GM23338 (cell line): Measurements from ENCODE around the gene KCNJ13.

Experiments
- CTCF ChIP-seq, 2 experiments: fragments of 200-600 bp in 1 of 2; sonication (generic) in 1 of 2; conservative IDR thresholded peaks; 2 replicates each; pipeline versions ENCODE4 v1.5.1 to v1.6.1; 2016 to 2017; ENCODE audit warnings: antibody characterized with exemption in 2 of 2, low read depth in 2 of 2, mild to moderate bottlenecking in 2 of 2, moderate library complexity in 1 of 2
- ETS1 ChIP-seq: IDR thresholded peaks from 2 replicates; pipeline ENCODE4 v1.6.1; 2016; ENCODE audit warnings: antibody characterized with exemption
- EZH2 ChIP-seq: fragments of 200-600 bp; sonication (generic); IDR thresholded peaks from one replicate; pipeline ENCODE4 v1.8.0; 2017; ENCODE audit warnings: antibody characterized with exemption, mild to moderate bottlenecking, low read depth; ENCODE audit not compliant: unreplicated experiment
- EZH2phosphoT487 ChIP-seq: fragments of 200-600 bp; sonication (generic); IDR thresholded peaks from one replicate; pipeline ENCODE4 v1.8.1; 2018; ENCODE audit warnings: antibody characterized with exemption; ENCODE audit not compliant: unreplicated experiment
- JUNB ChIP-seq: IDR thresholded peaks from one replicate; pipeline ENCODE4 v1.6.1; 2016; ENCODE audit warnings: antibody characterized with exemption; ENCODE audit not compliant: unreplicated experiment
- NANOG ChIP-seq: IDR thresholded peaks from 2 replicates; pipeline ENCODE4 v1.6.1; 2016; ENCODE audit warnings: antibody characterized with exemption, borderline replicate concordance
- POLR2AphosphoS5 ChIP-seq: IDR thresholded peaks from 2 replicates; pipeline ENCODE4 v1.6.1; 2016; ENCODE audit warnings: antibody characterized with exemption, low read depth
- REST ChIP-seq: IDR thresholded peaks from one replicate; pipeline ENCODE4 v1.6.1; 2018; ENCODE audit warnings: antibody characterized with exemption; ENCODE audit not compliant: unreplicated experiment
- STAT1 ChIP-seq: IDR thresholded peaks from one replicate; pipeline ENCODE4 v1.6.1; 2016; ENCODE audit warnings: antibody characterized with exemption; ENCODE audit not compliant: unreplicated experiment
- ZNF114 ChIP-seq: fragments of 250-450 bp; sonication (Bioruptor Pico); IDR thresholded peaks from 2 replicates; pipeline ENCODE4 v1.5.0; 2020; ENCODE audit warnings: mild to moderate bottlenecking, moderate library complexity
- ZNF331 ChIP-seq: fragments of 250-450 bp; sonication (Bioruptor Pico); IDR thresholded peaks from 2 replicates; pipeline ENCODE4 v1.5.0; 2020; ENCODE audit warnings: low read depth, mild to moderate bottlenecking, moderate library complexity

GRCh38 chr2:232741294-232741693 is 35.1 kb downstream of the KCNJ13 start:
- TF ChIP-seq CTCF (conservative IDR thresholded peaks at IDR 0.05; ENCODE audit: low read depth in 2 of 2) (no peak), POLR2AphosphoS5 (no peak), ETS1 (no peak), EZH2 (no peak), REST (no peak), JUNB (no peak), EZH2phosphoT487 (no peak), ZNF114 (no peak), ZNF331 (CRISPR knock-in tag) (no peak), STAT1 (no peak), NANOG (no peak)
